Adrenal gland (tissue), 12 donors: ENCODE results near the gene ST6GALNAC5. TPM values are rescaled to one million over a fixed set of nuclear protein-coding genes. Genes with fewer than 3 reads are reported as not detected.

ENCODE experiments used
- DNase-seq, 7 donors: peaks; one replicate each; pipeline ENCODE4 v3.0.0-alpha.2; 2019 to 2020
- H3K27ac ChIP-seq, 5 donors: fragments of 200-600 bp; sonication (generic) in 4 of 5; 1 replicate in 3 of 5; 2 replicates in 2 of 5; pipeline versions ENCODE4 v1.5.1 to v1.8.0; 2016 to 2020; ENCODE audit warnings: mild to moderate bottlenecking in 1 of 5
- H3K27me3 ChIP-seq: fragments of 200-600 bp; 2 replicates; pipeline ENCODE4 v1.8.0; 2021
- H3K36me3 ChIP-seq, 2 donors: fragments of 200-600 bp; replicated peaks in 1 of 2; 1 replicate in 1 of 2; 2 replicates in 1 of 2; pipeline versions ENCODE4 v1.5.1 to v1.8.0; 2018 to 2022
- H3K4me1 ChIP-seq, 2 donors: fragments of 200-600 bp; replicated peaks in 1 of 2; 1 replicate in 1 of 2; 2 replicates in 1 of 2; pipeline versions ENCODE4 v1.5.1 to v1.8.0; 2018 to 2021
- H3K4me3 ChIP-seq, 4 donors: fragments of 200-600 bp; sonication (generic) in 3 of 4; one replicate each; pipeline ENCODE4 v1.5.1; 2016 to 2018
- H3K9me3 ChIP-seq, 3 donors: fragments of 200-600 bp; sonication (generic) in 1 of 3; replicated peaks in 1 of 3; 1 replicate in 2 of 3; 2 replicates in 1 of 3; pipeline versions ENCODE4 v1.5.1 to v1.8.0; 2016 to 2021
- POLR2A ChIP-seq, 2 donors: fragments of 450-650 bp; IDR thresholded peaks; one replicate each; pipeline ENCODE4 v1.6.1; 2017; ENCODE audit warnings: antibody characterized with exemption in 2 of 2, mild to moderate bottlenecking in 2 of 2, moderate library complexity in 1 of 2
- WGBS, 4 donors: extraction: QIAGEN DNeasy Blood & Tissue Kit in 2 of 4; methylation state at CpG; one replicate each; pipeline versions ENCODE4 v1.1.5 to v1.1.7; 2013 to 2017; 5-methylcytosine and 5-hydroxymethylcytosine counted together
- intact Hi-C, 2 donors: fragments of 100-400 bp; cut with DNase I; formaldehyde crosslinking; loops; one replicate each; pipeline versions ENCODE4 v1.14.1 to v1.15.0; 2022 to 2023
- polyA plus RNA-seq, 3 donors: library from polyadenylated mRNA; stranded (reverse); fragments of 200-250 nt in 2 of 3; fragments of 350-450 nt in 1 of 3; fragmentation: Illumina TruSeq in 1 of 3; extraction: RNeasy Lipid Tissue Mini Kit (QIAGEN cat#74804) in 1 of 3; gene quantifications; one replicate each; pipeline ENCODE4 v1.2.3, GENCODE V29; 2013 to 2014
- total RNA-seq, 9 donors: library from RNA; depleted of rRNA in 4 of 9; stranded (reverse); fragments of >200 nt in 4 of 9; fragments of 120-200 nt in 1 of 9; fragmentation: NEBNext Ultra II Directional in 1 of 9; extraction: Animal tissue kit (Norgen Biotek cat#: 25700) in 1 of 9; gene quantifications; one replicate each; pipeline versions ENCODE4 v1.1.0 to v1.2.4, GENCODE V29; 2013 to 2023
- TF ChIP-seq, protein P1 (sequence below), 6 experiments: fragments of 450-650 bp in 4 of 6; fragments of 200-600 bp in 2 of 6; sonication (generic) in 1 of 6; IDR thresholded peaks; 1 replicate in 5 of 6; 2 replicates in 1 of 6; pipeline versions ENCODE4 v1.5.1 to v1.8.0; 2016 to 2021; ENCODE audit warnings: antibody characterized with exemption in 6 of 6, mild to moderate bottlenecking in 2 of 6, moderate library complexity in 1 of 6
- donor health status: healthy with polysubstance abuse.
- donor health status: Bipolar disorder and iron deficiency.
- donor health status: DM: yes; HTN: yes; CAD: no.
- donor health status: DM: no; HTN: no; CAD: no.
- donor health status: DM: no; HTN: no; CAD: no.
- donor health status: DM: yes; HTN: yes; CAD: no.

Gene ST6GALNAC5
- total and polyA plus RNA-seq, 12 donors = 1.1 to 48.4 (median 21.4) TPM

DNA sequence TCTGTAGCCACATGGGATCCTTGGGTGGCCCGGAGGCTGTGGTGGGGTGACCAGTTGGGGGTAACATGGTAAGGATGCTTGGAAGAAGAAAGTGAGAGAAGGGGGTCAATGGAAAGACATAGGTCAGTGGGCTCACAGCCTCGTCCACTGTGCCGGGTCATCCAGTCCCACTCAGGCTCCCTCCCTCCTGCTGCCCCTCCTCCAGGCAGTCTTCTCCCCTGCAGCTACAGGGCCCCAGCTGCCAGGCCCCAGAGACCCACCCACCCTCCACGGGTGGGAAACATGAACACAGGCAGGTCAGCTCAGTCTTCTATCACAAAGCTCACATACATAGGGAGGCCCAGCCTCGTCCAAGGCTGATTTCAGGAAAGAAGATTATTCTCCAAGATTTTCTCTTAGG, 158.3 kb downstream of the ST6GALNAC5 start:
- no peaks in the 10 kb centered on the region for H3K27me3 ChIP-seq
- no peak overlapping the region for H3K27ac ChIP-seq
- 76 to 86% (median 82%) methylated on average over 5 of the region's 5 CpGs for WGBS, 4 donors
- no peak overlapping the region for H3K4me3 ChIP-seq
- DNase-seq = no peak
- H3K36me3 ChIP-seq = no peaks in the 10 kb centered on the region
- H3K4me1 ChIP-seq = peaks cover 0 to 7% of the 10 kb centered on the region in 2 donors
- H3K9me3 ChIP-seq = no peaks in the 10 kb centered on the region
- TF ChIP-seq, protein P1, sequence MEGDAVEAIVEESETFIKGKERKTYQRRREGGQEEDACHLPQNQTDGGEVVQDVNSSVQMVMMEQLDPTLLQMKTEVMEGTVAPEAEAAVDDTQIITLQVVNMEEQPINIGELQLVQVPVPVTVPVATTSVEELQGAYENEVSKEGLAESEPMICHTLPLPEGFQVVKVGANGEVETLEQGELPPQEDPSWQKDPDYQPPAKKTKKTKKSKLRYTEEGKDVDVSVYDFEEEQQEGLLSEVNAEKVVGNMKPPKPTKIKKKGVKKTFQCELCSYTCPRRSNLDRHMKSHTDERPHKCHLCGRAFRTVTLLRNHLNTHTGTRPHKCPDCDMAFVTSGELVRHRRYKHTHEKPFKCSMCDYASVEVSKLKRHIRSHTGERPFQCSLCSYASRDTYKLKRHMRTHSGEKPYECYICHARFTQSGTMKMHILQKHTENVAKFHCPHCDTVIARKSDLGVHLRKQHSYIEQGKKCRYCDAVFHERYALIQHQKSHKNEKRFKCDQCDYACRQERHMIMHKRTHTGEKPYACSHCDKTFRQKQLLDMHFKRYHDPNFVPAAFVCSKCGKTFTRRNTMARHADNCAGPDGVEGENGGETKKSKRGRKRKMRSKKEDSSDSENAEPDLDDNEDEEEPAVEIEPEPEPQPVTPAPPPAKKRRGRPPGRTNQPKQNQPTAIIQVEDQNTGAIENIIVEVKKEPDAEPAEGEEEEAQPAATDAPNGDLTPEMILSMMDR (IDR thresholded peaks at IDR 0.05) = no peak
- no peak for TF ChIP-seq POLR2A (IDR thresholded peaks at IDR 0.05)
- intact Hi-C loops = no loop called here

- 70 to 88% (median 84%) methylated on average over 2 of the region's 2 CpGs for WGBS, 4 donors
- no peaks in the 10 kb centered on the region for H3K27me3 ChIP-seq
- intact Hi-C loops = no loop called here
- no peak for TF ChIP-seq POLR2A (IDR thresholded peaks at IDR 0.05)
- TF ChIP-seq, protein P1 (IDR thresholded peaks at IDR 0.05) = no peak
- H3K4me3 ChIP-seq = no peak overlapping the region
- H3K9me3 ChIP-seq = no peaks in the 10 kb centered on the region
- no peak for DNase-seq
- no peak overlapping the region for H3K27ac ChIP-seq
- no peaks in the 10 kb centered on the region for H3K36me3 ChIP-seq
- H3K4me1 ChIP-seq = peaks cover 0 to 7% of the 10 kb centered on the region in 2 donors
Observed at GRCh38 chr1:77026135-77026534, 158.9 kb downstream of the ST6GALNAC5 start.

- Histone ChIP-seq H3K4me3 (no peak overlapping the region), H3K4me1 (peaks cover 0 to 7% of the 10 kb centered on the region in 2 donors), H3K27me3 (no peaks in the 10 kb centered on the region), H3K36me3 (no peaks in the 10 kb centered on the region), H3K27ac (no peak overlapping the region), H3K9me3 (no peaks in the 10 kb centered on the region)
- intact Hi-C loops = no loop called here
- TF ChIP-seq POLR2A (IDR thresholded peaks at IDR 0.05) = no peak
- TF ChIP-seq, protein P1 (IDR thresholded peaks at IDR 0.05) = no peak
- WGBS, 4 donors = 89 to 100% (median 99%) methylated on average over 1 of the region's 1 CpG
- no peak for DNase-seq
Observed at GRCh38 chr1:77026640-77027039, 159.4 kb downstream of the ST6GALNAC5 start.

DNA sequence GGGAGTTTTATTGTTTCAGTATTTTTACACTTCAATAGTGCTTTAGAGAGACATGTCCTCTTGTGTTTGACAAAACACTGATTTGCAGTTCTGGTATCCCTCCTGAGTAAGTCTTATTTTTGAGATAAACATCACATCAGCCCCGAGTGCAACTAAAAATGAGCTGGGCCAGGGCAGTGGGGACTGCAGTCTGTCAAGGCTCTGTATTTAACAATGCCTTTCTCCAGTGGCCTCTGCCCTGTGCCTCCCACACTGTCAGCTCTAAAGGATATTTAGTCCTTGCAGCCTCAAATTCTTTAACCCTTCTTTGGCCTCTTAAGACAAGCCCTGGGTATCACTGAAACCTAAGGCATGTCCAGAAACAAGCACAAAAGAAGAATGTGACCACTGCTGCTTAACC, 160.6 kb downstream of the ST6GALNAC5 start:
- DNase-seq = no peak
- H3K27me3 ChIP-seq = no peaks in the 10 kb centered on the region
- TF ChIP-seq, protein P1 (IDR thresholded peaks at IDR 0.05) = no peak
- intact Hi-C loops = no loop called here
- 30 to 67% (median 40%) methylated on average over 1 of the region's 1 CpG for WGBS, 4 donors
- no peak overlapping the region for H3K4me3 ChIP-seq
- no peaks in the 10 kb centered on the region for H3K36me3 ChIP-seq
- H3K27ac ChIP-seq = no peak overlapping the region
- peaks cover 0 to 7% of the 10 kb centered on the region in 2 donors for H3K4me1 ChIP-seq
- H3K9me3 ChIP-seq = no peaks in the 10 kb centered on the region
